GM18873 (cell line): ENCODE measurements around the gene TSPAN2.
A peak's percentile ranks its signal among the peaks of the same experiment; 100 is the strongest.

Source experiments
- ATAC-seq: cut with Tn5 transposase; IDR thresholded peaks from one replicate; pipeline ENCODE4 v1.9.1; 2021; ENCODE audit warnings: mild to moderate bottlenecking, moderate library complexity, moderate number of reproducible peaks; ENCODE audit not compliant: unreplicated experiment, low FRiP score

Gene TSPAN2

GRCh38 chr1:115077984-115078330 is 11.3 kb downstream of the TSPAN2 start:
- ATAC-seq: no peak

- no peak for ATAC-seq
Measured at GRCh38 chr1:115077286-115077983, 11.9 kb downstream of the TSPAN2 start.

GRCh38 chr1:115076384-115076915 is 12.9 kb downstream of the TSPAN2 start:
- no peak for ATAC-seq

GRCh38 chr1:115074839-115075534 is 14.3 kb downstream of the TSPAN2 start:
- ATAC-seq: no peak

GRCh38 chr1:115073298-115074087 is 15.8 kb downstream of the TSPAN2 start:
- no peak for ATAC-seq

GRCh38 chr1:115071012-115071664 is 18.2 kb downstream of the TSPAN2 start:
- ATAC-seq: no peak

GRCh38 chr1:115069659-115070308 is 19.5 kb downstream of the TSPAN2 start:
- no peak for ATAC-seq

GRCh38 chr1:115068826-115069585 is 20.3 kb downstream of the TSPAN2 start:
- ATAC-seq: no peak

- ATAC-seq: no peak
Measured at GRCh38 chr1:115067161-115067859, 22.0 kb downstream of the TSPAN2 start.

GRCh38 chr1:115065021-115065420 is 24.3 kb downstream of the TSPAN2 start:
- ATAC-seq: no peak

GRCh38 chr1:115064461-115064860 is 24.8 kb downstream of the TSPAN2 start:
- ATAC-seq: no peak

- ATAC-seq: no peak
Measured at GRCh38 chr1:115063228-115063901, 25.9 kb downstream of the TSPAN2 start.

- peak; percentile 72 for ATAC-seq
Measured at GRCh38 chr1:115062542-115063004, 26.7 kb downstream of the TSPAN2 start.

- ATAC-seq: no peak
Measured at GRCh38 chr1:115060501-115060900, 28.8 kb downstream of the TSPAN2 start.

GRCh38 chr1:115059316-115059715 is 30.0 kb downstream of the TSPAN2 start:
- ATAC-seq: no peak

- no peak for ATAC-seq
Measured at GRCh38 chr1:115057661-115058254, 31.5 kb downstream of the TSPAN2 start.

GRCh38 chr1:115056395-115056798 is 32.9 kb downstream of the TSPAN2 start:
- ATAC-seq: no peak
